B cell (primary cell): ENCODE results near the gene DGAT2. TPM values are rescaled to one million over a fixed set of nuclear protein-coding genes. Genes with fewer than 3 reads are reported as not detected.

Experiments used
- ATAC-seq: fragments of 200-7000 bp; cut with Tn5 transposase; one replicate; pipeline ENCODE4 v1.10.0; 2021; ENCODE audit warnings: low read depth, mild to moderate bottlenecking, moderate number of reproducible peaks, moderate library complexity
- CTCF ChIA-PET: fragments of 350-600 bp; sonication (Branson Sonifier 250); formaldehyde crosslinking; loops from one replicate; lab custom pipeline; 2021; ENCODE audit warnings: antibody characterized with exemption, inconsistent platforms; lab: Charles Lee
- POLR2A ChIA-PET: fragments of 350-600 bp; sonication (Branson Sonifier 250); formaldehyde crosslinking; loops from one replicate; lab custom pipeline; 2021; ENCODE audit warnings: antibody characterized with exemption; lab: Charles Lee
- DNase-seq: peaks from one replicate; pipeline ENCODE4 v3.0.0; 2013
- H2AFZ ChIP-seq: 2 replicates; pipeline ENCODE4 v1.6.1; 2012; ENCODE audit warnings: mild to moderate bottlenecking, low read depth, low read length; ENCODE audit not compliant: insufficient read depth, poor library complexity, severe bottlenecking
- H3K27ac ChIP-seq, 2 donors: 1 replicate in 1 of 2; 2 replicates in 1 of 2; pipeline ENCODE4 v1.5.1; 2012 to 2013; ENCODE audit warnings: low read length in 2 of 2, mild to moderate bottlenecking in 2 of 2, moderate library complexity in 1 of 2
- H3K27me3 ChIP-seq, 4 experiments: fragments of 200-600 bp in 1 of 4; sonication (generic) in 1 of 4; replicated peaks in 1 of 4; 1 replicate in 2 of 4; 2 replicates in 2 of 4; pipeline versions ENCODE4 v1.6.1 to v1.7.0; 2013 to 2016; ENCODE audit warnings: low read length in 3 of 4, mild to moderate bottlenecking in 2 of 4, mixed read lengths in 1 of 4, moderate library complexity in 1 of 4; ENCODE audit not compliant: insufficient read depth in 4 of 4, control insufficient read depth in 3 of 4; ENCODE audit errors: control extremely low read depth in 1 of 4
- H3K36me3 ChIP-seq, 2 experiments: replicated peaks in 1 of 2; 1 replicate in 1 of 2; 2 replicates in 1 of 2; pipeline versions ENCODE4 v1.6.1 to v1.7.1; 2013; ENCODE audit warnings: low read length in 1 of 2; ENCODE audit not compliant: insufficient read depth in 2 of 2, control insufficient read depth in 1 of 2; ENCODE audit errors: control extremely low read depth in 1 of 2, extremely low read depth in 1 of 2
- H3K4me1 ChIP-seq, 2 donors: fragments of 200-600 bp in 1 of 2; sonication (generic) in 1 of 2; 1 replicate in 1 of 2; 2 replicates in 1 of 2; pipeline versions ENCODE4 v1.5.1 to v1.6.1; 2013 to 2017; ENCODE audit warnings: low read length in 2 of 2; ENCODE audit not compliant: control insufficient read depth in 2 of 2, insufficient read depth in 2 of 2
- H3K4me2 ChIP-seq: replicated peaks from 2 replicates; pipeline ENCODE3; 2012; ENCODE audit warnings: mild to moderate bottlenecking, low read depth, low read length; ENCODE audit not compliant: poor library complexity, severe bottlenecking
- H3K4me3 ChIP-seq, 5 experiments: fragments of 200-600 bp in 1 of 5; sonication (generic) in 1 of 5; 1 replicate in 3 of 5; 2 replicates in 2 of 5; pipeline versions ENCODE4 v1.5.1 to v1.7.0; 2011 to 2016; ENCODE audit warnings: low read length in 4 of 5, mild to moderate bottlenecking in 4 of 5, low read depth in 2 of 5, control low read depth in 1 of 5, moderate library complexity in 1 of 5; ENCODE audit not compliant: insufficient read depth in 1 of 5; ENCODE audit errors: control extremely low read depth in 1 of 5, extremely low read depth in 1 of 5
- H3K79me2 ChIP-seq: fragments of 200-600 bp; sonication (generic); one replicate; pipeline ENCODE4 v1.6.0; 2016; ENCODE audit warnings: low read length; ENCODE audit not compliant: control insufficient read depth, insufficient read depth
- H3K9ac ChIP-seq: fragments of 200-600 bp; sonication (generic); 2 replicates; pipeline ENCODE4 v1.6.1; 2017; ENCODE audit warnings: mild to moderate bottlenecking, low read length, moderate library complexity
- H3K9me3 ChIP-seq, 3 donors: one replicate each; pipeline versions ENCODE4 v1.6.1 to v1.7.1; 2013; ENCODE audit warnings: low read length in 2 of 3; ENCODE audit not compliant: control insufficient read depth in 2 of 3, insufficient read depth in 1 of 3; ENCODE audit errors: control extremely low read depth in 1 of 3
- H4K20me1 ChIP-seq: 2 replicates; pipeline ENCODE4 v1.6.0; 2012; ENCODE audit warnings: mild to moderate bottlenecking, low read length; ENCODE audit not compliant: insufficient read depth, control insufficient read depth, poor library complexity, severe bottlenecking
- H3K27ac Mint-ChIP-seq: one replicate; pipeline ENCODE4 v1.8.0; 2021; ENCODE audit warnings: mixed read lengths
- H3K27me3 Mint-ChIP-seq: one replicate; pipeline ENCODE4 v1.8.0; 2021; ENCODE audit warnings: mixed read lengths
- H3K4me1 Mint-ChIP-seq: one replicate; pipeline ENCODE4 v1.8.0; 2021; ENCODE audit warnings: mixed read lengths
- H3K4me3 Mint-ChIP-seq: one replicate; pipeline ENCODE4 v1.8.0; 2021; ENCODE audit warnings: mixed read lengths
- H3K9me3 Mint-ChIP-seq: one replicate; pipeline ENCODE4 v1.8.0; 2022; ENCODE audit warnings: mixed read lengths; ENCODE audit not compliant: insufficient read depth
- CTCF ChIP-seq: fragments of 200-600 bp; IDR thresholded peaks from one replicate; pipeline ENCODE4 v1.8.0; 2022; ENCODE audit warnings: antibody characterized with exemption, mild to moderate bottlenecking
- EZH2 ChIP-seq: IDR thresholded peaks from 2 replicates; pipeline ENCODE4 v1.6.1; 2012; ENCODE audit warnings: borderline replicate concordance, low read depth, mild to moderate bottlenecking, moderate library complexity, low read length; ENCODE audit not compliant: insufficient read depth, poor library complexity, severe bottlenecking
- WGBS: methylation state at CpG from one replicate; pipeline ENCODE4 v1.1.5; 2013; ENCODE audit warnings: missing lambda C conversion rate; ENCODE audit not compliant: insufficient coverage; 5-methylcytosine and 5-hydroxymethylcytosine counted together
- intact Hi-C: fragments of 100-400 bp; cut with micrococcal nuclease; formaldehyde crosslinking; loops from one replicate; pipeline ENCODE4 v1.10.0; 2022
- polyA plus RNA-seq: library from polyadenylated mRNA; depleted of rRNA; stranded (reverse); fragments of >200 nt; gene quantifications from 2 replicates; pipeline ENCODE4 v1.2.3, GENCODE V29; 2012
- total RNA-seq, 2 donors: library from RNA; stranded (reverse); fragments of 120-200 nt in 1 of 2; gene quantifications; 1 replicate in 1 of 2; 2 replicates in 1 of 2; pipeline versions ENCODE4 v1.2.3 to v1.2.4, GENCODE V29; 2013 to 2022

The DGAT2 gene
- total and polyA plus RNA-seq, 2 donors (not counting 1 experiment from before 2014, with no cell fraction given) = 5.8 to 6.5 TPM

DNA sequence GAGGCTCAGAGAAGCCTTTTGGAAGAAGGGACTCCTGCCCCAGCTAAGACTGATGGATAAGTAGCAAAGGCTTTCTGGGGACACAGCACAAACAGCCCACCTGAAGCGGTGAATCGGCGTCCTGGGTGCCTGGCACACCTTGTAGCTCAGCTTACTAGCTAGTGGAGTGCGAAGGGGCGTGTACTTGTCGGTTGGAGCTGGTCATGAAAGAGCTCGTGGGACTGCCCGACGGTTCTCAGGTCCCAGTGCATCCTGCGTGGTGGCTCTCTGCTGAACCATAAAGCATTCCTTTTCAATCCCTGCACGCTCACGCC, 45.7 kb downstream of the DGAT2 start:
- Histone ChIP-seq H2AFZ (peak overlapping the region; percentile 79), H3K27ac (peak overlapping the region; percentile 93 to 97), H3K4me3 (peak overlapping the region; percentile 62 to 98 (median 86)), H3K9me3 (no peaks in the 10 kb centered on the region), H3K79me2 (peaks cover 62% of the 10 kb centered on the region), H3K4me1 (peaks cover 35 to 58% of the 10 kb centered on the region in 2 donors), H3K9ac (peak overlapping the region; percentile 95), H3K36me3 (peaks cover 0 to 3% of the 10 kb centered on the region in 2 experiments), H3K27me3 (no peaks in the 10 kb centered on the region), H3K4me2 (peak overlapping the region; percentile 86), H4K20me1 (peaks cover 9% of the 10 kb centered on the region)
- Mint-ChIP-seq H3K27me3 (no peaks in the 10 kb centered on the region), H3K4me1 (peaks cover 51% of the 10 kb centered on the region), H3K27ac (peak overlapping the region; percentile 99), H3K9me3 (no peaks in the 10 kb centered on the region), H3K4me3 (no peak overlapping the region)
- intact Hi-C loops = loop anchor here (1.0 to 2.0 kb wide), 2 partner anchors 11 to 420 kb away; no protein-coding TSS in a partner anchor
- ATAC-seq (peak; percentile 29), DNase-seq (no peak)
- ChIA-PET POLR2A (interaction anchor here (0.8 to 2.8 kb wide), 4 partner anchors 10 to 79 kb away, joined by 3 to 20 read pairs (median 4); no protein-coding TSS in a partner anchor), CTCF (interaction anchor here (0.9 to 13.5 kb wide), 9 partner anchors 8 to 395 kb away, joined by 3 to 149 read pairs (median 5); no protein-coding TSS in a partner anchor)
- TF ChIP-seq EZH2 (no peak), CTCF (no peak)
- under 1% methylated on average over 10 of the region's 12 CpGs for WGBS

DNA sequence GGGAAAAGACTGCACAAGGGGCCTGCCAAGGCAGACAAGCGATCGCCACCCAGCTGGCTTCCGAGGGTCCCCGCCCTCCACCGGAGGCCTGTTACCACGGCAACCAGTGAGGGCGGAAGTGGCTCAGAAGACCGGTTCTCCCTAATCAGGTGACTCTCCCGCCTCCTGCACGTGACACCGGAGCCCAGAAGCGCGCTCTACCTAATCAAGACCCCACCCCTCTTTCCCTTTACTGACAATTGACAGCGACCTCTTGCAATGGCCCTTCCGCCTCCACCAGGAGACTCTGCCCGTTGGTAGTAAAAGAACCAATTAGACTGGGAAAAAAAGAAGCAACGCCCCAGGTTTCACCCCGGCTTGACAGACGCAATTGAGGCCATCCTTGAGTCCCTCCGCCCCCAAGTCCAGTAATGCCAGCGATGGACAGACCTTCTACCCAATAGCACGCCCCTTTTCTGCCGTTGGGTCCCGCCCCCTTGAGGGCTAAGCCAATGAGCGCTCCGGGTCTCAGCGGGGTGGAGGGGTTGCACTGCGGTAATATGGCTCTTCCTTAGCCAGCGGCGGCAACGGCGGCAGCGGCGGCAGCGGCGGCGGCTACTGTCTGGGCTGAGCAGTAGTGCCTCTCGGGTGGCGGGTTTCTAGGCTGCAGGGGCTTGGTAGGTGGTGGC, 46.2 kb downstream of the DGAT2 start, which contains the start of gene UVRAG:
TSS of gene UVRAG (plus strand) at position 534 of the 668 bp plus-strand sequence. CDS start 198 bp downstream, outside the sequence.
- peak within 1 kb of the TSS; percentile 99 for H3K27ac Mint-ChIP-seq
- ChIA-PET POLR2A (interaction anchor here (0.8 to 2.8 kb wide), 4 partner anchors 10 to 78 kb away, joined by 3 to 20 read pairs (median 4); no protein-coding TSS in a partner anchor), CTCF (interaction anchor here (0.9 to 13.5 kb wide), 8 partner anchors 9 to 395 kb away, joined by 3 to 149 read pairs (median 4); no protein-coding TSS in a partner anchor)
- Histone ChIP-seq H2AFZ (peak within 1 kb of the TSS; percentile 79), H3K4me1 (peaks cover 37 to 63% of the 10 kb centered on the region in 2 donors), H3K4me3 (peak within 1 kb of the TSS; percentile 80 to 98 (median 95)), H3K4me2 (peak within 1 kb of the TSS; percentile 86), H3K27me3 (no peaks in the 10 kb centered on the region), H4K20me1 (peaks cover 9% of the 10 kb centered on the region), H3K27ac (peak within 1 kb of the TSS; percentile 93 to 97), H3K9me3 (no peaks in the 10 kb centered on the region), H3K79me2 (peaks cover 67% of the 10 kb centered on the region), H3K9ac (peak within 1 kb of the TSS; percentile 95), H3K36me3 (peaks cover 0 to 3% of the 10 kb centered on the region in 2 experiments)
- H3K4me1 Mint-ChIP-seq = peaks cover 48% of the 10 kb centered on the region
- no peaks in the 10 kb centered on the region for H3K27me3 Mint-ChIP-seq
- TF ChIP-seq CTCF = no peak
- WGBS = 0% methylated on average over 35 of the region's 39 CpGs
- DNase-seq (peak; percentile 100), ATAC-seq (peak; percentile 84)
- intact Hi-C loops = loop anchor here (1.0 to 2.0 kb wide), 5 partner anchors 9 to 420 kb away; no protein-coding TSS in a partner anchor
- no peaks in the 10 kb centered on the region for H3K9me3 Mint-ChIP-seq
- H3K4me3 Mint-ChIP-seq = no peak within 1 kb of the TSS
